LHCN-M2 (cell line): Measurements from ENCODE around the gene SREBF1. TPM values are rescaled to one million over a fixed set of nuclear protein-coding genes. Genes with fewer than 3 reads are reported as not detected.

ENCODE experiments used
- DNase-seq: peaks from one replicate; pipeline ENCODE4 v3.0.0-alpha.2; 2012; ENCODE audit warnings: low read depth
- total RNA-seq: library from RNA; depleted of rRNA; stranded (reverse); fragments of >200 nt; gene quantifications from 2 replicates; pipeline ENCODE4 v1.2.3, GENCODE V29; 2014

SREBF1 gene
- total RNA-seq, 1 experiment from 2014 or later, result 53.0 TPM

DNA sequence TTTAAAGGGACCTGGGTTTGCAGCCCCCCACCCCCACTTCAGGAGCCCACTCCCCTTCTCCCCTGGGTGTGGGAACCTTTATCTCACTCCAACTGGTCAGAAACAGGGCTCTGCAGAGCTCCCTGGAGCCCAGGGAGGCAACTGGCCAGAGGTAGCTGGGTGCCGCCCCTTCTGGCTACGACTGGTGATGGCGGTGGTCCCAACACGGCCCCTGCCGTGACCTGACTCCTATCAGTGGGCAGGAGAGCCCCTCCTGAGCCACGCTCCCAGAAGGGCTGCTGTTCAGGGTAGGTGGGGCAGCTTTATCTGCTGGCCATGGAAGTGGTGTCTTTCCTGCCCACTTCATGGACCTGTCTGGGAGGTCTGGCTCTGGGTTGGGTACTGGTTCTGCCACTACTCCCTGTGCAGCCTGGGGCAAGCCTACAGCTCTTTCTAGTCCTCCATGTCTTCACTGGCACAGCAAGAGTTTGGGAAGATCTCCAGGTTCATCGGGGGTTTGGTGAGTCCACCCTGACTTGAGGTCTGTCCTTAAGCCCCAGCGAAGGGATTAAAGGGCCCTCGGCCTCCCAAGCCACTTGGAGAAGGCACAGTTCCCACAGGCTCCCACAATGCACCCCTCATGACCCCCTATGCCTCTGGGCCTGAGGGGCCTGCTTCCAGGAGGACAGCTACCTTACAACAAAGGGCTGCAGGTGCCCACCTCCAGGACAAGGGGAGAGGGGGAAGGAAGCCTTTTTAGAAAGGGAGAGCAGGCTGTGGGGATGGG, 5.5 kb upstream of the SREBF1 start:
- no peak for DNase-seq

DNA sequence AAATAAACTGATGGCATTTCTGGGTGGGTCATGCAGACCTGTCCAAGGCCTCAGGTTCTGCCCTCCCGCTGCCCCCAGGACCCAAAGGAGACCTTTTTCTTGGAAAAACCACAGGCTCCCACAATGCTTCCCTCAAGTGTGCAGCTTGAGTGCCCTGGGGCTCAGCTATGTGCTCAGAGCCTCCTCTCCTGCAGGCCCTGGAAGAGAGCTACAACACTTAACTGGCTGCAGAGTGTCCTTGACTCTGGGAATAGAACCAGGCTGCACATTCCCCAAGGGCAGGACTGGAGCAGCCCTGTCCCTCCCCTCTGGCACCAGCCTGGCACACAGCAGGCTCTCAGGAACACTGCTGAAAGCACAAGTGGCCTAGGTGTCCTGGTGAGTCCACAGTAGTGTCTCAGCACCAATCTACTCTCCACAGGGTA, 4.8 kb upstream of the SREBF1 start:
- DNase-seq, result no peak

DNA sequence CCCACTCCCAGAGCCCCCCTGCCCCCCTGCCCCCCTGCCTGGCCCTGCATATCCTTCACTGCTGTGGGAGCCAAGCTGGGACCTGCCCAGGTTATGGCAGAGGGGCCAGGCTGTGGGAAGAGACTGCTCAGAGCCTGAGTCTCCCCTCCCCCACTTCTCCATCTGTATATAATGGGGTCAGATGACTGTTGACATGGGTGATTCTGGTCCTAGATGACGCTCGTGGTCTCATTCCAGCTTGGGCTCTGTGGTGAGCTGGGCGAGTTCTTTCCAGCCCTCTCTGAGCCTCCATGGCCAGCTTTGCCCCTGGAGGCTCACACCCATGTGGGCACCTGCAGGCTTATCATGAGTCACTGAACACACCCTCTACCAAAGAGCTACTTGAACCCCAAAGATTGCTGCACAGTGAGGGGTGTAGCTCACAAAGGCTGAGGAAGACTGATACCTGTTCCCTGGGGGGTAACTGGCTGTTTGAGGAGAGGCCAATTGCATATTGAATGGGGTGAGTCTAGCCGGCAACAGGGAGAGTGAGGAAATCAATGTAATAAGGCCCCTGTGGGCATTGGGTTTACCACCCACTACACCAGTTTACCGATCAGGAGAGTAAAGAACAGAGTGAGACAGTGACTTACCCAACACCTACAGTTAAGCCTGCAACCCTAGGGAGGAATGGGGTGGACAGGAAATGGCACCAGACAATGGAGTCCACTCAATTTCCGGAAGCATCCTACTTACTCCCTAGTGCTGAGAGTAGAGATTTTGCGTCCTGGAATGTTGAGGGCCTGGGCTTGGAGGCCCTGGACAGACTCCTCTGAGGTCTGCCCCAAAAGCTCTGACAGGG, 4.2 kb upstream of the SREBF1 start:
- DNase-seq, result peak; percentile 57

DNA sequence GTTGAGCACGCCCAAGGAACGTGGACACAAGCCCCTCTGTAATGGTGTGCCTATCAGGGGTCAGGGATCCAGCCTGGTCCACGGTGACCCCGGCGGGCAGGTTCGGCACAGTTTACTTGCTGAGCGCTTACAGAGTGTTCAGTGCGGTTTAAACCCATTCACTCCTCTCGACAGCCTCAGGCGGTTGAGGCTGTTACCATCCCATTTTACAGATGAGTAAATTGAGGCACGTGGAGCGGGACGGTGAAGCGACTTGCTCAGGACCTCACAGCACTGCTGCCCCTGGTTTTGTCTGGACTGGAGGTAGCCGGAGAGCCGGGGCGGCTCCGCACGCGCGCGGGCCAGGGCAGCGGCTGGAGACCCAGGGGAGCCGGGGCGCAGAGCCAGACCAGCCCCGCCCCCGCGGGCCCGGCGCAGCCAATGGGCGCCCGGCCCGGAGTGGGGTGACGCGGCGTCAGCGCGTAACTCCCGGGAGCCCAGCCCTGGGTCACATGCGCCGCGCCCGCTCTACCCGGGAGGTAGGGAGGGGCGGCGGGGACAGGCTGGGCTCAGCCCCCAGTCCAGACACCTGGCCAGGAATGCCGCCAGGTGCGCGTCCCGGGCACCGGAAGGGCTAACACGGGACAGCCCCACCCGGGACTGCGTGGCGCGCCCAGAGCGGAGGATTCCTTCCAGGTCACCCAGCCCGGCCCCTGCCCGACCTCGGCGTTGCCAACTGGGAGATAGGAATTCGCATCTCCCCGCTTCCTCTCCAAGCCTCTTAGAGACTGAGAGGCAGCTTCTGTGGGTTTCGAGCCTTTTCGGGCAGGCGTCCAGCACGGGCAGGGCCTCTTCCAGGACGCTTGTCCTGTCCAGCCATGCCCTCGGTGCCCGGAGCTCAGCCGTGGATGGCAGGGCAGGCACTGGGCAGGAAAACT, 3.3 kb upstream of the SREBF1 start:
- peak; percentile 90 for DNase-seq

DNA sequence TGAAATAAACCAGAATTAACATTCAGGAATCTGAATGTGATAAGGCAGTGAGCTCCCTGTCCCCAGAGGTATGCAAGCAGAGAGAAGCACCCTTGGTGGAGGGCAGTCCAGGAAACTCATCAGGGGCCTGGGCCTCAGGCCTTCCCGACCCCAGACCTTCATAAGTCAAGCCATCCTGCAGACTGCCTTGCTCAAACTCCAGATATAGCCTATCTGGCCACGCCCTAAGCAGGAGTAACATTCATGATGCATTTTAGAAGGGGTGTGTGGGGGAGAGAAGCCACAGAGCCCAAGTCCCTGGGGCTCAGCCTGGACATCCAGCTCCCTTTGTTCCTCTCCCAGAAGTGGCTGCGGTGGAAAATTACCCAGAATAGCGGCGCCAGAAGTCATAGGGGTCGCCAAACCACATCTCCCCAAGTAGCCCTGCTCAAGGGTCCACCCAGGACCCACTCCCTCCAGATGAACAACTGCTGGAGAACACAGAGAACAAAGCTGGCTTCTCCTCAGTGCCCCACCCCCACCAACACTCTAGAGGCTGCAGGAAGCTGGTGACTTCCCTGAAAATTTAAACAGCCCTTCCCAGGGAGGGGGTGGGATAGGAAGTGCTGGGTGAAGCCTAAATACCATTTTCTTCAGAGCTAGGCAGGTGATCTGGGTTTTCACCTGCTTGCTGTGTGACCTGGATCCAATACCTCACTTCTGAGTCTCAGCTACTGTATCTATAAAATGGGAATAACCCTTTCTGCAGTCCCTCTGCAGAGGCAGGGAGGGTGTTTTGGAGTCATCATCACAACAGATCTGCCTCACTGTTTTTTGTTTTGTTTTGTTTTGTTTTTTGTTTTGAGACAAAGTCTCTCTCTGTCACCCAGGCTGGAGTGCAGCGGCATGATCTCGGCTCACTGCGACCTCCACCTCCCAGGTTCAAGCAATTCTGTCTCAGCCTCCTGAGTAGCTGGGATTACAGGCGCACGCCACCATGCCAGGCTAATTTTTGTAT, 1.5 kb upstream of the SREBF1 start:
- DNase-seq, result peak; percentile 69

DNA sequence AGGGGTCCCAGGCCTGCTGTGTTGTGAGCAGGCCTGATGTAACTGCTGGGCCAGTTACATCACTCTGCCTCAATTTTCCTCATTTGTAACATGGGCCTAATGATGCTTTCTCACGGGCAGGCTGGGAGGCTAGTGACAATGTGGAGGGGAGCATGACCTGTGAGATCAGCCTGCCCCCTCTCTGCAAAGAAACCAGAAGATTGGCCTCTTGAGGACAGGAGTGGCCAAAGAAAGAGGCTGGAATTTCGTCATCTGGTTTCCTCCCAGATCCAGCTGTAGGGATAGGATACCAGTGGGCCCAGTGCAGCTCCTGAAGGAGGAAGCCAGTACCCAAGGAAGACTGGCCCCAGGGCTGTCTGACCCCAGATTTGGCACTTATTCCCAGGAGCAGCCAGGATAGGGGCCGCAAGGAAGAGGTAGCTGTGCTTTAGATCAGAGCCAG, 615 bp upstream of the SREBF1 start:
- peak; percentile 76 for DNase-seq

DNA sequence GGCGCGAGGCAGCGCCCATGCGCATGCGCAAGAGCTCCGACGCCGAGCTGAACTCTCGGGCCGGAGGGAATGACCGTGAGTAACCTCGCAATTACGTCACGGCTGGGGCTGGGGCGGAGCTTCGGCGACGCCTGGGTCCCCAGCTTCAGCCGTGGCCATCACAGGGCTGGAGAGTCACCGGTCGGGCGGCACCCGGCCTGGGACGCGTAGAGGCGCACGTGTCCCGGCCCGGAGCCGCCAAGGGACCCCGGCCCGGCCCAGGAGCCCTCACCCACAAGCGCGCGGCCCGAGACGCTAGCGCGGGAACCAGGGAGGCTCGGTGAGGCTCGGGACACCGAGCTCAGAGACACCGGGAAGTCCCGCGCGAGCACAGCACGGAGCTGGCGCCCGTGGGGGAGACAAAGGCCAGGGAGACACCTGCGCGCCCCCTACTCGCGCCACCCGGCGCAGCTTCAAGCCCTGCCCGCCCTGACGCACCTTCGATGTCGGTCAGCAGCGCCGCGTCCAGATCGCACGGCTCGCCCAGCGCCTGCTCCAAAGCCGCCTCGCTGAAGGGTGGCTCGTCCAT, 452 bp downstream of the SREBF1 start:
- DNase-seq, result peak; percentile 93

DNA sequence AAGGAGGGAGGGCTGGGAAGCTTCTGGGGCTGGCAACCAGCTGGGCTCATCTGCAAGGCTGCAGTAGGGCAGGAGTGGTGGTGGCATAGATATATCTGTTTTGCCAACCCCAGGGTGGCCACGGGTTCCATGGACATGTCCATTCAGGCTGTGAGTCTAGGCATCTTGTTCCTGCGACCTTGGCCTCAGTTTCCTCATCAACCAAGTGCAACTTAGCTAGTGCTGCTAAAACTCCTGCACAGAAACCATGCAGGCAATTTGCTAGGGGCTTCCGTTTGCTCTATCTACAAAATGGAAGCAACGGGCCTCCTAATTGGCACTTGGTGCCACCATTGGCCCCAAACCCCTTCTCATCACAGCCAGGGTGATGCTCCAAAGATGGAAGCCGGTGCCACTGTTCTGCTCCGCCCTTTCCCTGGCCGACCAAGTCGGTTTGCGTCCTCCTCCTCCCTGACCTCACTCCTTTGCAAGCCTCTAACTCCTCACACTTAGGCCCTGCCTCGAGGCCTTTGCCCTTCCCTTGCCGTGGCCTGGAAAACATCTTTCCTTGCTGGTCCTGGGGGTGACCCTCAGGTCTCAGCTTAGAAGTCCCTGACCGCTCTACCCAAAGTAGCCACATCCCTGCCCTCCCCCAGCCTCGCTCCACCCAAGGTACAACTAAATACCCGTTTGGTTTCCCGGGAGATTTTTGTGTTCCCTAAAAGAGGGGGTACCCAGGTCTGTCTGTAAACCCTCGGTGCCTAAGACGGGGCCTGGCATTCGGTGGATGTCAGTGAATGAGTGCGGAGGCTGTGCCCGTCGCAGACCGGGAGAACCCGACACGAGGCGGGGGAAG, 1.2 kb downstream of the SREBF1 start:
- no peak for DNase-seq

DNA sequence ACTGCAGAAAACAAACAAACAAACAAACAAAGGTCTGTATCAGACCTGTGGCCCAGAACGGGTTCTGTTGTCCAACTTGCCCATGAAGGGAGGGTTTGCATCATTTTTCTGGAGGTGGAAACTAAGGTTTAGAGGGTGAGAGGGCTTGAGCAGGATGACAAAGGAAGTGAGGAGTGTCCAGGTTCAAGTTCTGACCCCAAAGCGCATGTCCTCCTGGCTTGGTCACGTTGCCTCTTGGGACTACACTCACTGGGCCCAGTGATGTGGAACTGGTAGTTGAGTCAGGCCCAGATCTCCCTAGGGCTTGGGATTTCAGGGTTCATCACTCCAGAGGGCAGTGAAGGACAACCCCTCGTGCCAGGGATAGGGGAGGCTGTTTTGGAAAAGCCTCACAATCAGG, 1.8 kb downstream of the SREBF1 start:
- no peak for DNase-seq

DNA sequence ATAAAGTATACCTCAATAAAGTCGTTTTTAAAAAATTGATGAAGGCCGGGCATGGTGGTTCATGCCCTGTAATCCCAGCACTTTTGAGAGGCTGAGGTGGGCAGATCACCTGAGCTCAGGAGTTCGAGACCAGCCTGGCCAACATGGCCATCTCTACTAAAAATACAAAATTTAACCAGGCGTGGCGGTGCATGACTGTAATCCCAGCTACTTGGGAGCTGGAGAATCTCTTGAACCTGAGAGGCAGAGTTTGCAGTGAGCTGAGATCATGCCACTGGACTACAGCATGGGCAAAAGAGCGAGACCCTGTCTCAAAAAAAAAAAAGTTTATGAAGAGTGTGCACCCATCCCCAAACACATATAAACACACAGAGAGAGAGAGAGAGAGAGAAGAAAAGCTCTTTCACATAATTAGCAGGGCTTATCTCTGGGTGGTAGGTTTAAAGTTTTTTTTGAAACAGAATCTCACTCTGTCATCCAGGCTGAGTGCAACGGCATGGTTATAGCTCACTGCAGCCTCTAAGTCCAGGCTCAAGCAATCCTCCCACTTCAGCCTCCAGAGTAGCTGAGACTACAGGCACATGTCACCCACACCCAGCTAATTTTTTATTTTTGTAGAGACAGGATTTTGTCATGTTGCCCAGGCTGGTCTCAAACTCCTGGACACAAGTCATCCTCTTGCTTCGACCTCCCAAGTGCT, 3.0 kb downstream of the SREBF1 start:
- DNase-seq, result no peak

DNA sequence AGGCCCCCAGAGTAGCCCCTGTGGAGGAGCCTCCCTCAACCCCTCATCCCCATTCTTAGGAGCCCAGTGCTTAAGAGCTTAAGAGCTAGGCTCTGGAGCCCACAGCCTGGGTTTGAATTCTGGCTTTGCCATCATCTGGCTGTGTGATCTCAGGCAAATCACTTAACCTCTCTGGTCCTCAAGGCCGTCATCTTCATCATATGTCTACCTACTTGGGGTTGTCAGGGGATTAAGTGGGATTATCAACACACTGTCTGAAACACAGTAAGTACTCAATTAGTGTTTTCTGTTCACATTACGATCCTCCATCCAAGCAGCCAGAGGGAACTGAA, 4.8 kb downstream of the SREBF1 start:
- DNase-seq, result no peak

DNA sequence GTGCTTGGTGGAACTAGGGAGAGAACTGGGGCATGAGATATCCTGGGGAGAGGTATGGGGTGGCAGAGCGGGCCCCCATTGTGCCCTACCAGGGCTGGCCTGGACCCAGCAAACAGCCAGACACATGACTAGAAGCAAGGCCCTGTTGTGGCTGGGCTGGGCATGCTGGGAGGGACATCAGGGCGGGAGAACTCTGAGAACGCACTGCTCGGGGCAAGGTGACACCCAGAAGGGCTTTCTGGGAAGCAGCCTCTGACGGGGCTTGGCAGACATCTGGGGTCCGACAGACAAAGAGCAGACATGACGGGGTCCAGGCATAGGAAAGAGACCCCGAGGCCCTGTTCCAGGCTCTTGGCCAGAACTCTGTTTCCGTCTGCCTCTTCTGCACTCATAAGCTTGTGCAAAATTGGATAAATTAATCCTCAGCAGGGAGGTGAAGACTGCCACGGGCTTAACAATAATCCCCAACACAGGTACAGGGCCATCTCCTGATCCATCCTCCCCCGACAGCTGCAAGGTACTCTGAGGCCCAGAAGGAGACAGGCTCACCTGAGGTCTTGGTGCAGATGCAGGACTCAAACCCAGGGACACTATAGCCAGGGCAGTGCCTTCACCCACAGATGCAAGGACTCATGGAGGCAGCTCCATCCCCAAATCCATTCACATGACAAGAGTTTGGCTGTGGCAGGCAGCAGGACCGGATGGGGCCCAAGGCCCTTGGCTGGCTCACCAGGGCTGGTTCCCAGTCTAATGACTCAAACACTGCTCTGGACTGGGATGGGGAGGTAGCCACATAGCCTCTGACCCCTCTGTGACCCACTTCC, 5.4 kb downstream of the SREBF1 start:
- no peak for DNase-seq

DNA sequence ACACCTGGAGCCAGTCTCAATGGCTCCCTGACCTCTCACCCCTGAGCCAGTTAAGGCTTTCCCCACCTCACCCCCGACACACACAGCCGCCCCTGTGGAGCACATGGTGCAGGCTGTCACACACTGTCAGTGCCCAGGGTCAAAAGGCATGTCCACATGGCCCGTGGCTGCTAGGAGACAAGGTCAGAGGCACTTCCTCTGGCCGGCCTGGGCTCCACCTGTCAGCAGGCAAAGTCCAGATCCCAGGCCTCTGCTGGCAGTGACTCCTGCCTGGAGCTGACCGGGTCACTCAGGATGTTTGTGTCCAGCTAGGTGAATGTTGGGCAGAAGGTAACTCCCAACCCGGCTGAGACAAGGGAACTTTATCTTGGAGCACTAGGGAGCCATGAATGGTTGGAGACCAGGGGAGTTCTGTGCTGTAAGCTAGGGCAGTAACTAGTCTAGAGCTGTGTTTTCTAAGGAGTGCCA, 6.0 kb downstream of the SREBF1 start:
- DNase-seq, result no peak

DNA sequence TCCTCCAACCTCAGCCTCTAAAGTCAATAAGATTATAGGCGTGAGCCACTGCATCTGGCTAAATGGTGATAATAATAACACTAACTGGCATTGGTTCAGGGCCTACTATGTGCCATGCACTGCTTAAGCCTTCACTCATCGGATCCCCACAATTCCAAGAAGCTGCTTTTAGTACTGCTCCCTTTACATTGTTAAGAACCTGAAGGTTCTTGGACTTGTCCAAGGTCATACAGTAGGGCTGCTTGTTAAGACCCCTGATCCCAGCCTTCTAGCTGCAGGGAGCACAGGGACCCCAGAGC, 6.6 kb downstream of the SREBF1 start:
- no peak for DNase-seq

DNA sequence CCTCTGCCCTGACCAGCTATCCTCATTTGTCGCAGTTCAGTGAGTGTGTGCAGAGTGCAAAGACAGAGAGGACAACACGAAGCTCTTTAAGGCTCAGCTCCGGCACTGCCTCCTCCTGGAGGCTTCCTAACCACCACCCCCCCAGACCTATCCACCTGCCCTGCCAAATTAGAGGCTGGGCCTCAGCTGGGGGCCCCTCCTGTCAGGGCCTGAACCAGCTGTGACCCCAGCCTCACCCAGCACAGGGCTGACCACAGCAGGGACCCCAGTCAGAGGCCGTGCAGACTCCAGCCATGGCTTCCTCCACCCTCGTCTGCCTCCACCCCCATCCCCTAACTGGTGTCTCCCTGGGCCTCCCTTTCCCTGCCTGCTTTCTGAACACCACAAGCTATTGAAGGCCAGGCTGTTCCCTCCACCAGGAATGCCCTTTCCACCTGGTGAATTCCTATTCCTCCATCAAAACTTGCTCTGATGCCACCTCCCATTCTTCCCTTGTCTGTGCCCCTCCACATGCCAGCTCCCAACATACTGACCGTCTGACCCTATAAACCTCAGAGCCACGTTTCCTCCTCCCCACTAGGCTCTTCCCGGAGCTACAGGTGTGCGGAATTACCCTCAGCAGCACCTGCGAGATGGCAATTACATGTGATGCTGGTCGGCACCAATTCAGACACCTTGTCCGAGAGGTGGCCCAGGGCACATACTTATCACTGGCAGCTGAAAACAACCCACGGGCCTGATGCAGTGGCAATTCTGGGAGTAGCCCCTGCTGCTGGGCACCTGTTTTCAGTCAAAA, 8.8 kb downstream of the SREBF1 start:
- no peak for DNase-seq

DNA sequence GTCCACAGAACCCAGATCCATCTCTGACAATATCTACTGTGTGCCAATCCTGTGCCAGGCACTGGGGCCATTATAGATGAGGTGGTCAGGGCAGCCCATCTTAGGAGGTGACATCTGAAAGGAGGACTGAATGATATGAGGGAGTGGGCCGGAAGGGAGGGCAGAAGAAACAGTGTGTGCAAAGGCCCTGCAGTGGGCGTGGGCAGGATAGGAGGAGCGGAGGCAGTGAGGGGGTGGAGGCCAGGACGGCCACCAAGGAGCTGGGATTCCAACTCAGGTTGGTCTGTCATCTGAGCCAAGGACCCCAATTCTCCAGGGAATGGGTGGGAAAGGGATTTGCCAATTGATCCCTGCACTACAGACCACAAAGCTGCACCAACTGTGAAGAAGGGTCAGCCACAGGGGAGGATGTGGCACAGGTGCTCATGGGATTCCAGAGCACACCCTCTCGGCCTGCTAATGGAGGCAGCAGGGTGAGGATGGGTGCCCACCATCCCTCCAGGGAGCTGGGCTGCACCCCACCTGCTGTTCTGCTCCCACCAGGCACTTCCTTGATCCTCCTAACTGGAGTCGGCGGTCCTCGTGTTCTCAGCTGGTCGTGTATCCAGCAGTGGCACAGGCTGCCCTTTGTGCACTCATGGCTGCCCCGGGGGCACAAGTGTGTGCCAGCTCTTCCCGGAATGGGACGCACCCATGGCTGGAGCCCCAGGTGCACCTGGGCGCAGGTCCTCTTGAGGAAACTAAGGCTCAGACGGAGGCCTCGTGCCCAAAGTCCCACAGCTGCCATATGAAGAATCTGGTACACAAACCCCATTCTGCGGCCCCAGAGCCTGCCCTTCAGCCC, 9.6 kb downstream of the SREBF1 start:
- DNase-seq, result no peak
